Fibroblast of pulmonary artery (primary cell): ENCODE measurements around the gene C14orf180.

Source experiments
- DNase-seq: peaks from one replicate; pipeline ENCODE4 v3.0.0-alpha.2; 2010; ENCODE audit warnings: low read depth
- H3K4me3 ChIP-seq: replicated peaks from 2 replicates; pipeline ENCODE4 v1.5.1; 2011; ENCODE audit warnings: low read depth, mild to moderate bottlenecking, control low read depth, low read length, moderate library complexity
- TF ChIP-seq, protein P1 (sequence below): IDR thresholded peaks from 2 replicates; pipeline ENCODE4 v1.5.1; 2011; ENCODE audit warnings: mild to moderate bottlenecking, control low read depth, low read length, inconsistent platforms; ENCODE audit errors: missing control alignments

C14orf180 gene

DNA sequence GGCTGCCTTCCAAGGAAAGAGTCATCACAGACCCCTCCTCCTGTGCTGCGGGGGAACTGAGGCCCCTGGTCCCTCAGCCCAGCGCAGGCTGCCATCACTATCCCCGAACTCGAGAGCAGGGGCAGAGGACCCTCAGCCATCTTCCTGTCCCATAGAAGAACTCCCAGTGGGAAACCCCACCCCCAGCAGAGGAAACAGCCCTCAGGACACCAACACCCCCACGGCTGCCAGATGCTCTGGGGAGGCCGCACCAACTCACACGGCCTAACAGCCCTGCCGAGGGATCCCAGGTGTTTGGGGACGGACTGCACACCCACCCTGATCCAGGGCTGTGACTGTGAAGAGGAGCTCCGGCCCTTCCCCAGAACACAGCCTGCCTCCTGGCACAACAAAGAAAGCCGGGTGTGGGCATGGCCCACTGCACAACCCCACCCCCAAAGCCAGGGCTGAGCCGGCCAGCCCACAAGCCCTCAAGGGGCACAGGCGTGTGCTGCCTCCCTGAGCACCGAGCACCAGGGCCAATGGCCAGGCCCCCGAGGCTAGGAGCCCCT is 16.3 kb upstream of the C14orf180 start:
- no peak overlapping the region for H3K4me3 ChIP-seq
- TF ChIP-seq, protein P1, sequence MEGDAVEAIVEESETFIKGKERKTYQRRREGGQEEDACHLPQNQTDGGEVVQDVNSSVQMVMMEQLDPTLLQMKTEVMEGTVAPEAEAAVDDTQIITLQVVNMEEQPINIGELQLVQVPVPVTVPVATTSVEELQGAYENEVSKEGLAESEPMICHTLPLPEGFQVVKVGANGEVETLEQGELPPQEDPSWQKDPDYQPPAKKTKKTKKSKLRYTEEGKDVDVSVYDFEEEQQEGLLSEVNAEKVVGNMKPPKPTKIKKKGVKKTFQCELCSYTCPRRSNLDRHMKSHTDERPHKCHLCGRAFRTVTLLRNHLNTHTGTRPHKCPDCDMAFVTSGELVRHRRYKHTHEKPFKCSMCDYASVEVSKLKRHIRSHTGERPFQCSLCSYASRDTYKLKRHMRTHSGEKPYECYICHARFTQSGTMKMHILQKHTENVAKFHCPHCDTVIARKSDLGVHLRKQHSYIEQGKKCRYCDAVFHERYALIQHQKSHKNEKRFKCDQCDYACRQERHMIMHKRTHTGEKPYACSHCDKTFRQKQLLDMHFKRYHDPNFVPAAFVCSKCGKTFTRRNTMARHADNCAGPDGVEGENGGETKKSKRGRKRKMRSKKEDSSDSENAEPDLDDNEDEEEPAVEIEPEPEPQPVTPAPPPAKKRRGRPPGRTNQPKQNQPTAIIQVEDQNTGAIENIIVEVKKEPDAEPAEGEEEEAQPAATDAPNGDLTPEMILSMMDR, result no peak
- DNase-seq, result no peak

DNA sequence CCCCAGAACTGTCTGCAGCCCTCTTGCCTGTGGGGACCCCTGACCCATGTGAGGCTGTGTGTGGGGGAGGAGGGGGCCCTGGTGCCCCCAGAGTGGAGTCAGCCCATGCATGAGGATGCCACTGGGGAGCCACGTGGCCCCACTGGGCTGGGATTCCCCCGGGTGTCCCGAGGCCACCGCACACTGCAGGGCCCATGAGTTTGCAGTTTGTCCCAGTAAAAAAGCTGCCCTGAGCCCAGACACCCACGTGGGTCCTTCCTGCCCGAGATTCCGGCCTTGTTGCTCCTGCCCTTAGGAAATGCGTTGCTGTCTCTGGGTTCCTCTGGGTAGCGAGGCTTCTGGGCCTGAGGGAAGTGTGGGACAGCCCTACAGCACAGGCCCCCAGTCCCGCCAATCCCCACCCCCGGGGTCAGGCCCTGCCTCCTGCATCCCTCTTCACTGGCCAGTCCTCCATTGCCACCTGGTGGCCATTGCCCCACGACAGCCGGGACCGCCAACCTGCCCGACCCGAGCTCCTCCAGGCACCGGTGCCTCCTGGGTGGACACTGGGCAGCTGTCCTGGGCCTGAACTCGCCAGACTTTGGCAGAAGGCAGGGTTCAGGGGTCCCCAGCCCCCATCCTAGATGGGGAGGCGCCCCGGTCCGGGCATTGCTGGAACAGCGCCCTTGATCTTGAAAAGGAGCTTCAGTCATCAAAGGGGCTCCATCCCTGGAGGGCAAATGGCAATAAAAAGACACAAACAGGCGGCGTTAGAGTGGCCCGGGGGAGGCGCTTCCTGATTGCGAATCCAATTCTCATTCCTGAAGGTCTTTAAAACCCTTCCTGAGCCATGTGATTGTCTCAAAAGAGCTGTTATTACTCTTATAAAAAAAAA is 15.6 kb upstream of the C14orf180 start:
- no peak overlapping the region for H3K4me3 ChIP-seq
- TF ChIP-seq, protein P1, result peak; percentile 71
- peak; percentile 53 for DNase-seq

DNA sequence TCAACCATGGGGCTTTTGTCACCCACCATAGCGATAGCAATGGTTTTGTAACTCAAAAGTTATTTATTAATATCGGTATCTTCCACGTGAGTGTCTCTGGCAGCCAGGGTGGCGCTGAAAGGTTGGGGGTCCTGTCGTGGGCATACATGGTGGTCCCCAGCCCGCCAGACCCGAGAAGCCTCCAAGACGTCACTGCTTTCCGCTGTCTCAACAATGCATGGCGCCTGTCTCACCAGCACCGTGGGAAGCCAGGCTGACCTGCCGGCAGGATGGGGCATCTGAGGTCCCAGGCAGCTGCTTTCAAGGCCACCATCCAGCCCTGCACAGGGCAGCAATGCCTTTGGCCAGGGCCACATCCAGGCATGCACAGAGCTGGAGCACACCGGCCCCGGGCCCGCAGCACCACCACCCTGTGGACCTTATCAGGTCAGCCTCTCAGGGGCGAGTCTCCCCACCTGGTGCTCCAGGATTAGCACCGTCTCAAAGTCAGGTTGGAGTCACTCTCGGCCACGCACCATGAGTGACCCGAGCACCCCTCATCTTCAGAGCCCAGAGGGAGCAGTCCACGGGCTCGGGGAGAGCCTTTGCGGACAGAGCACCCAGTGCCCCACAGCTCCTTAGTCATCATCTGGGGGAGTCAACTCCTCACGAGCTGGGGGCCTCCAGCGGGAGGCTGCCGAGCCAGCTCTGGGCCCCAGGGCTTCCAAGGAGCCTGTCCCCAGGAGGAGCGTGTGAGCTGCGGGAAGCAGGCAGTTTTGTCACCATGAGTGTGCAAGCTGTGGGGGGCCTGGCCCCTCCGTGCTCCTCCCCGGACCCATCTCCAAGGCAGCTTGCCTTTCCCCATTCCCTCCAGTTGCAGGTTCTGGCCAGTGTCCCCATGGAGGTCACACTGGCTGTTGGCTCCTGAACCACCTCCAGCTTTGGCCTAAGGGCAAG is 14.6 kb upstream of the C14orf180 start:
- H3K4me3 ChIP-seq, result no peak overlapping the region
- DNase-seq, result no peak
- TF ChIP-seq, protein P1, result no peak

DNA sequence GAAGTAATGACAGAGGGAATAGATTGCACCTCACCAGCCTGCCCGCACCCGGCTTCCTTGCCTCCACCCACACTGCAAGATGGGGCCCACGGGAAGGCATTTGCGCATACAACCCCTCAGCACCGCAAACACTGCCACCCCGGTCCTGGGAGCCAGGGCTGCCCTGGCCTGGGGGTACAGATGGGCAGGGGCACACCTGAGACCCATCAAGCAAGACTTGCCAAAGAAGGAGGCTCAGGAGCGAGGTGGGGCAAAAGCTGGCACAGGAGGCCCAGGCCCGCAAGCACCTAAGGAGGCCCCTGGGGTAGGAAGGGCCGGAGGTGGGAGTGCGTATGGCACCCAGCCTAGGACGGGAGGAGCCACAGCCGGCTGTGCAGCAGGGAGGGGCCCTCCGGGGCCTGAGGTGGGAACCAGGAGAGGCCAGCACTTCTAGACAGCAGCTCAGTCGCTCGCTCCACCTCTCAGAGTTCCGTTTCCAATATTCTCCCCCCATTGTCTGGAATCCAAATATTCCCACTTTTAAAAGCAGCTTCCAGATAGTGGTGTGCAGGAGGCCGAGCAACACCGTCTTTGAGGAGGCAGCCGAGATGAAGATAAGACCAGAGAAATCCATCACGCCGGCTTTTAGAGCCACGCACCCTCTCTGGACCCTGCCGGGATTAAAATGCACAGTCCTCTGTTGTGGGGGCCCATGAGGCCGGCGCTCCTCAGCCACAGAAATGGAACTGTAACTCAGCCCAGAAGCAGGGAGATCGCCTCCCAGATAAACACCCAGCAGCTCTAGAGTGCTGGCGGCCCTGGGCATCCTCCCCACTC is 12.2 kb upstream of the C14orf180 start:
- TF ChIP-seq, protein P1, result no peak
- H3K4me3 ChIP-seq, result no peak overlapping the region
- DNase-seq, result no peak

DNA sequence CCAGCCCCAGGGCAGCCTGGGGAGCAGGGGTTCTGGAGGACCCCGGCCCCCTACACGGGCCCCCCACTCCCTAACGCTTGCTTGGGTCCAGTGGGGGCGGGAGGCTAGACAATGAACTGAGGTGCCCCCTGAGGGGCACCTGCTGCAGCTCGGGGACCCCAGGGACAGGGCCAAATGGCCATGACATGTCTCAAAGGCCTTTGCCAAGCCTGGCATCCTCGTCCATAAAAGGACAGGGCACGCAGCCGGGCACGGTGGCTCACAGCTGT is 11.7 kb upstream of the C14orf180 start:
- H3K4me3 ChIP-seq, result no peak overlapping the region
- DNase-seq, result no peak
- TF ChIP-seq, protein P1, result no peak

DNA sequence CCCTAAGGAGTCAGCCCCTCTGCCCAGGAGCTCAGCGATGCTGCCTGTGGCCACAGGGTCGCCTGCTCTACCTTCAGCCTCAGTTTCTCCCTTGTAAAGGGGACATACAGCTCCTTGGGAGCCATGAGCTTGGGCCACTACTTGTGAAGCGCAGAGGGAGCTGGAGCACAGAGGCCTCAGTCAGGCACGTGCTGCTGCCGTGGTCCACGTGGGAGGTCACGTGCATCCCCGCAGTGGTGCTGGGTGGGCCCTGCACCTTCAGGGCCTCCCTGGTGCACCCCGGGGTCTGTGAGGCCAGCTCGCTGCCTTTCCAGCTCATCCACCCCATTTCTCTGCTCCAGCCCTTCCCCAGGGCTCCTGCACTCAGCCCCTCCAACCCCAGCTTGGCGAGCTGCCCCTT is 10.9 kb upstream of the C14orf180 start:
- TF ChIP-seq, protein P1, result no peak
- no peak for DNase-seq
- H3K4me3 ChIP-seq, result no peak overlapping the region
